H9 (cell line): ENCODE results near the gene GFRA1. TPM values are rescaled to one million over a fixed set of nuclear protein-coding genes. Genes with fewer than 3 reads are reported as not detected.

Source experiments
- DNase-seq: peaks from one replicate; pipeline ENCODE4 v3.0.0-alpha.2; 2017
- H2AFZ ChIP-seq: one replicate; pipeline ENCODE4 v1.6.1; 2013; ENCODE audit warnings: mild to moderate bottlenecking, low read length, control low read depth, moderate library complexity
- H2AK5ac ChIP-seq: 2 replicates; pipeline ENCODE4 v1.6.1; 2013; ENCODE audit warnings: low read length, control low read depth, mixed read lengths; ENCODE audit not compliant: insufficient read length
- H2BK120ac ChIP-seq: one replicate; pipeline ENCODE4 v1.6.1; 2013; ENCODE audit warnings: low read depth, mild to moderate bottlenecking, low read length, control low read depth, inconsistent platforms; ENCODE audit not compliant: poor library complexity, severe bottlenecking
- H2BK12ac ChIP-seq: 2 replicates; pipeline ENCODE4 v1.6.1; 2013; ENCODE audit warnings: low read length, control low read depth, mixed read lengths, low read depth; ENCODE audit not compliant: insufficient read length
- H2BK15ac ChIP-seq: 2 replicates; pipeline ENCODE4 v1.6.1; 2013; ENCODE audit warnings: low read depth, low read length, control low read depth
- H2BK20ac ChIP-seq: one replicate; pipeline ENCODE4 v1.6.1; 2013; ENCODE audit warnings: low read depth, mild to moderate bottlenecking, low read length, control low read depth, inconsistent platforms; ENCODE audit not compliant: poor library complexity, severe bottlenecking
- H2BK5ac ChIP-seq: 2 replicates; pipeline ENCODE4 v1.6.1; 2013; ENCODE audit warnings: low read length, control low read depth, mixed read lengths; ENCODE audit not compliant: insufficient read length
- H3K14ac ChIP-seq: 2 replicates; pipeline ENCODE4 v1.6.1; 2013; ENCODE audit warnings: low read length, control low read depth; ENCODE audit not compliant: insufficient read depth
- H3K18ac ChIP-seq: 2 replicates; pipeline ENCODE4 v1.6.1; 2013; ENCODE audit warnings: low read depth, mild to moderate bottlenecking, mixed read lengths, low read length, control low read depth; ENCODE audit not compliant: insufficient read length
- H3K23ac ChIP-seq: 2 replicates; pipeline ENCODE4 v1.6.1; 2013; ENCODE audit warnings: low read length, control low read depth, mixed read lengths, low read depth; ENCODE audit not compliant: insufficient read length
- H3K23me2 ChIP-seq: 2 replicates; pipeline ENCODE4 v1.6.1; 2013; ENCODE audit warnings: low read depth, mild to moderate bottlenecking, mixed read lengths, low read length, control low read depth; ENCODE audit not compliant: insufficient read length, poor library complexity, severe bottlenecking
- H3K27ac ChIP-seq: 2 replicates; pipeline ENCODE4 v1.5.1; 2013; ENCODE audit warnings: low read length, control low read depth, mixed read lengths, low read depth; ENCODE audit not compliant: insufficient read length
- H3K27me3 ChIP-seq: 2 replicates; pipeline ENCODE4 v1.6.1; 2013; ENCODE audit warnings: low read length, control low read depth, inconsistent platforms; ENCODE audit not compliant: insufficient read depth
- H3K4ac ChIP-seq: 2 replicates; pipeline ENCODE4 v1.6.1; 2013; ENCODE audit warnings: low read depth, mild to moderate bottlenecking, control low read depth, inconsistent platforms, low read length, moderate library complexity
- H3K4me1 ChIP-seq: 2 replicates; pipeline ENCODE4 v1.6.1; 2013; ENCODE audit warnings: low read length, control low read depth, inconsistent platforms; ENCODE audit not compliant: insufficient read depth
- H3K4me2 ChIP-seq: 2 replicates; pipeline ENCODE4 v1.6.1; 2013; ENCODE audit warnings: low read length, control low read depth, mixed read lengths; ENCODE audit not compliant: insufficient read length, insufficient read depth
- H3K56ac ChIP-seq: 2 replicates; pipeline ENCODE4 v1.6.1; 2013; ENCODE audit warnings: low read depth, mild to moderate bottlenecking, mixed read lengths, low read length, control low read depth; ENCODE audit not compliant: insufficient read length
- H3K79me1 ChIP-seq: 2 replicates; pipeline ENCODE4 v1.6.1; 2013; ENCODE audit warnings: low read depth, mild to moderate bottlenecking, moderate library complexity, low read length, control low read depth, inconsistent platforms; ENCODE audit not compliant: insufficient read depth, poor library complexity, severe bottlenecking
- H3K79me2 ChIP-seq: 2 replicates; pipeline ENCODE4 v1.6.1; 2013; ENCODE audit warnings: low read length, control low read depth, inconsistent platforms; ENCODE audit not compliant: insufficient read depth
- H3K9ac ChIP-seq: 2 replicates; pipeline ENCODE4 v1.6.1; 2013; ENCODE audit warnings: low read length, control low read depth, mixed read lengths; ENCODE audit not compliant: insufficient read length; ENCODE audit errors: extremely low read depth
- H3K9me3 ChIP-seq: one replicate; pipeline ENCODE4 v1.6.1; 2013; ENCODE audit warnings: low read depth, low read length, inconsistent platforms; ENCODE audit not compliant: control insufficient read depth
- H3T11ph ChIP-seq: one replicate; pipeline ENCODE4 v1.6.1; 2013; ENCODE audit warnings: mild to moderate bottlenecking, low read length, control low read depth, inconsistent platforms
- H4K20me1 ChIP-seq: one replicate; pipeline ENCODE4 v1.6.1; 2013; ENCODE audit not compliant: control insufficient read depth, insufficient read length, insufficient read depth
- H4K5ac ChIP-seq: 2 replicates; pipeline ENCODE4 v1.6.1; 2013; ENCODE audit warnings: low read depth, mild to moderate bottlenecking, mixed read lengths, low read length, control low read depth; ENCODE audit not compliant: insufficient read length
- H4K8ac ChIP-seq: replicated peaks from 2 replicates; pipeline ENCODE4 v1.6.1; 2013; ENCODE audit warnings: low read length, control low read depth, mixed read lengths, low read depth; ENCODE audit not compliant: insufficient read length
- H4K91ac ChIP-seq: 2 replicates; pipeline ENCODE4 v1.6.1; 2013; ENCODE audit warnings: low read depth, mild to moderate bottlenecking, moderate library complexity, mixed read lengths, low read length, control low read depth; ENCODE audit not compliant: insufficient read length
- H3K27ac Mint-ChIP-seq, 3 experiments: 2 replicates in 2 of 3; 3 replicates in 1 of 3; pipeline ENCODE4 v1.8.0; 2020 to 2021; ENCODE audit warnings: mixed read lengths in 3 of 3, mild to moderate bottlenecking in 1 of 3, moderate library complexity in 1 of 3
- H3K27me3 Mint-ChIP-seq: 2 replicates; pipeline ENCODE4 v1.8.0; 2021; ENCODE audit warnings: low read depth, mild to moderate bottlenecking, moderate library complexity, mixed read lengths
- H3K36me3 Mint-ChIP-seq, 3 experiments: 2 replicates in 2 of 3; 3 replicates in 1 of 3; pipeline ENCODE4 v1.8.0; 2020 to 2021; ENCODE audit warnings: low read depth in 3 of 3, mixed read lengths in 3 of 3; ENCODE audit not compliant: insufficient read depth in 1 of 3
- H3K4me1 Mint-ChIP-seq, 2 experiments: 2 replicates each; pipeline ENCODE4 v1.8.0; 2020; ENCODE audit warnings: mixed read lengths in 2 of 2
- H3K4me3 Mint-ChIP-seq, 2 experiments: 2 replicates in 1 of 2; 3 replicates in 1 of 2; pipeline ENCODE4 v1.8.0; 2020 to 2021; ENCODE audit warnings: mild to moderate bottlenecking in 2 of 2, mixed read lengths in 2 of 2, moderate library complexity in 1 of 2
- H3K9me3 Mint-ChIP-seq, 2 experiments: 2 replicates in 1 of 2; 3 replicates in 1 of 2; pipeline ENCODE4 v1.8.0; 2020; ENCODE audit warnings: mild to moderate bottlenecking in 2 of 2, mixed read lengths in 2 of 2, moderate library complexity in 1 of 2
- WGBS: extraction: QIAGEN DNeasy Blood & Tissue Kit; methylation state at CpG from one replicate; pipeline ENCODE4 v1.1.7; 2013; ENCODE audit warnings: missing lambda C conversion rate, low lambda C conversion rate, mixed read lengths; ENCODE audit not compliant: insufficient read length; ENCODE audit errors: extremely low coverage; 5-methylcytosine and 5-hydroxymethylcytosine counted together
- total RNA-seq: library from RNA; stranded (reverse); gene quantifications from 2 replicates; pipeline ENCODE4 v1.2.1, GENCODE V29; 2021
- TF ChIP-seq, protein P1 (sequence below): fragments of 200-600 bp; sonication (generic); conservative IDR thresholded peaks from 3 replicates; pipeline ENCODE4 v1.8.0; 2021; ENCODE audit warnings: antibody characterized with exemption, mild to moderate bottlenecking

GFRA1 gene
- total RNA-seq, 1 experiment from 2014 or later, result 0.24 TPM

DNA sequence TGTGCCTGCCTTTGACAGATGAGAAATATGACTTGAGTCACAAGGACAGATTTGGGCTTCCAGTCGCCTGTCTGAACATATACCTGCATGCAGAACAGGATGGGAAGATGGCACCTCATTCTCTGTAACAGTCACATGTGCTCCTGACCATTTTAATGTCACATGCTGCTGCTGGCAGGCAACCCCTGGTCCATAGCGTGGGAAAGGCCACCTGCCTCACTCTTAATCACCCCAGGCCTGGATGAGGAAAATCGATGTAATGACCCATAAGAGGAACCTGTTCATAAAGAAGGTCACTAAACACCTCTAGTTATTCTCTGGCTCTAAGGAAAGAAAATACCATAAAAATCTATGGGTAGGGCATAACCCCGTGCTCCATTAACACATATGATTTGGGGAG is 110.2 kb downstream of the GFRA1 start:
- H2BK120ac ChIP-seq, result no peak overlapping the region
- no peaks in the 10 kb centered on the region for H3K23me2 ChIP-seq
- Mint-ChIP-seq H3K27ac (no peak overlapping the region), H3K27me3 (no peaks in the 10 kb centered on the region; the same call in none of the 2 replicates), H3K9me3 (peaks cover 10 to 11% of the 10 kb centered on the region in 2 experiments; a peak in 4 of 5 replicates), H3K4me1 (0 out of 4 replicates have a peak, but pooled peaks cover 0 to 5% of the 10 kb centered on the region in 2 experiments), H3K4me3 (no peak overlapping the region), H3K36me3 (peaks cover 3 to 10% (median 3%) of the 10 kb centered on the region in 3 experiments)
- H3K27ac ChIP-seq, result no peak overlapping the region
- H3K9ac ChIP-seq, result no peak overlapping the region
- no peak overlapping the region for H2AK5ac ChIP-seq
- H3K23ac ChIP-seq, result no peak overlapping the region
- no peak overlapping the region for H3K56ac ChIP-seq
- no peak overlapping the region for H2BK12ac ChIP-seq
- no peak overlapping the region for H2BK5ac ChIP-seq
- no peak overlapping the region for H3T11ph ChIP-seq
- no peak overlapping the region for H4K8ac ChIP-seq
- H3K14ac ChIP-seq, result no peak overlapping the region
- no peak overlapping the region for H3K4ac ChIP-seq
- H3K18ac ChIP-seq, result no peak overlapping the region
- H2BK15ac ChIP-seq, result no peak overlapping the region
- no peak overlapping the region for H2BK20ac ChIP-seq
- no peak overlapping the region for H4K91ac ChIP-seq
- no peaks in the 10 kb centered on the region for H3K79me1 ChIP-seq
- TF ChIP-seq, protein P1, sequence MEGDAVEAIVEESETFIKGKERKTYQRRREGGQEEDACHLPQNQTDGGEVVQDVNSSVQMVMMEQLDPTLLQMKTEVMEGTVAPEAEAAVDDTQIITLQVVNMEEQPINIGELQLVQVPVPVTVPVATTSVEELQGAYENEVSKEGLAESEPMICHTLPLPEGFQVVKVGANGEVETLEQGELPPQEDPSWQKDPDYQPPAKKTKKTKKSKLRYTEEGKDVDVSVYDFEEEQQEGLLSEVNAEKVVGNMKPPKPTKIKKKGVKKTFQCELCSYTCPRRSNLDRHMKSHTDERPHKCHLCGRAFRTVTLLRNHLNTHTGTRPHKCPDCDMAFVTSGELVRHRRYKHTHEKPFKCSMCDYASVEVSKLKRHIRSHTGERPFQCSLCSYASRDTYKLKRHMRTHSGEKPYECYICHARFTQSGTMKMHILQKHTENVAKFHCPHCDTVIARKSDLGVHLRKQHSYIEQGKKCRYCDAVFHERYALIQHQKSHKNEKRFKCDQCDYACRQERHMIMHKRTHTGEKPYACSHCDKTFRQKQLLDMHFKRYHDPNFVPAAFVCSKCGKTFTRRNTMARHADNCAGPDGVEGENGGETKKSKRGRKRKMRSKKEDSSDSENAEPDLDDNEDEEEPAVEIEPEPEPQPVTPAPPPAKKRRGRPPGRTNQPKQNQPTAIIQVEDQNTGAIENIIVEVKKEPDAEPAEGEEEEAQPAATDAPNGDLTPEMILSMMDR, result no peak
- no peaks in the 10 kb centered on the region for H3K9me3 ChIP-seq
- no peaks in the 10 kb centered on the region for H3K4me1 ChIP-seq
- H4K20me1 ChIP-seq, result no peaks in the 10 kb centered on the region
- no peak for DNase-seq
- H3K79me2 ChIP-seq, result no peaks in the 10 kb centered on the region
- no peak overlapping the region for H4K5ac ChIP-seq
- H2AFZ ChIP-seq, result no peak overlapping the region
- H3K4me2 ChIP-seq, result no peak overlapping the region
- no CpG with 5 or more reads among the region's 4 CpGs for WGBS
- no peaks in the 10 kb centered on the region for H3K27me3 ChIP-seq
